GM12878 (cell line): Measurements from ENCODE around the gene MRPL34. TPM values are rescaled to one million over a fixed set of nuclear protein-coding genes. Genes with fewer than 3 reads are reported as not detected.

ENCODE experiments used
- ATAC-seq: fragments of 200-7000 bp; cut with Tn5 transposase; 3 replicates; pipeline ENCODE4 v1.9.1; 2020; ENCODE audit warnings: mild to moderate bottlenecking, moderate library complexity
- BruUV-seq: library from RNA; stranded (reverse); fragments of 400-500 nt; replicated peaks from 2 replicates; lab custom pipeline; 2021; lab: Mats Ljungman, UMichigan
- CTCF ChIA-PET: fragments of 300-600 bp; sonication (Branson Sonifier 250); formaldehyde crosslinking; extraction: SDS; loops from one replicate; lab custom pipeline; 2021; ENCODE audit warnings: inconsistent platforms; lab: Yijun Ruan, JAX
- POLR2A ChIA-PET: fragments of 350-600 bp; formaldehyde crosslinking; extraction: SDS; loops from one replicate; lab custom pipeline; 2021; ENCODE audit warnings: inconsistent platforms; lab: Charles Lee
- RAD21 ChIA-PET: fragments of 300-600 bp; sonication (Branson Sonifier 250); formaldehyde crosslinking; loops from one replicate; lab custom pipeline; 2023; ENCODE audit warnings: antibody characterized with exemption; ENCODE audit not compliant: unreplicated experiment; lab: Charles Lee
- SMC1A ChIA-PET: fragments of 300-600 bp; sonication (Branson Sonifier 250); formaldehyde crosslinking; loops from one replicate; lab custom pipeline; 2023; ENCODE audit not compliant: unreplicated experiment, uncharacterized antibody; lab: Charles Lee
- DNase-seq: peaks from one replicate; pipeline ENCODE4 v3.0.0-alpha.2; 2011; ENCODE audit warnings: low read depth, low spot score
- FAIRE-seq: peaks from 3 replicates; lab custom pipeline; 2011; peaks lifted over from hg19 to GRCh38; lab: Jason Lieb, UNC
- H2AFZ ChIP-seq: 2 replicates; pipeline ENCODE4 v1.6.0; 2011; ENCODE audit warnings: low read depth, low read length, control low read depth; ENCODE audit not compliant: control insufficient read depth
- H3K27ac ChIP-seq: 2 replicates; pipeline ENCODE4 v1.5.1; 2011; ENCODE audit warnings: control low read depth; ENCODE audit not compliant: control insufficient read depth, insufficient read depth
- H3K27me3 ChIP-seq, 2 experiments: replicated peaks in 1 of 2; 2 replicates each; pipeline versions ENCODE4 v1.6.0 to v1.6.1; 2011; ENCODE audit warnings: low read length in 1 of 2; ENCODE audit not compliant: control insufficient read depth in 2 of 2, insufficient read depth in 2 of 2
- H3K36me3 ChIP-seq, 2 experiments: 2 replicates each; pipeline ENCODE4 v1.5.1; 2011; ENCODE audit warnings: low read length in 1 of 2; ENCODE audit not compliant: control insufficient read depth in 2 of 2, insufficient read depth in 2 of 2
- H3K4me1 ChIP-seq: 2 replicates; pipeline ENCODE4 v1.6.1; 2011; ENCODE audit warnings: mild to moderate bottlenecking, low read length, moderate library complexity, mixed read lengths; ENCODE audit not compliant: control insufficient read depth, insufficient read depth
- H3K4me2 ChIP-seq: 2 replicates; pipeline ENCODE4 v1.6.0; 2011; ENCODE audit warnings: control low read depth; ENCODE audit not compliant: control insufficient read depth, insufficient read depth
- H3K4me3 ChIP-seq: fragments of 200-600 bp; sonication (generic); 2 replicates; pipeline ENCODE4 v1.5.1; 2016
- H3K79me2 ChIP-seq: 2 replicates; pipeline ENCODE4 v1.6.0; 2011; ENCODE audit warnings: low read length; ENCODE audit not compliant: control insufficient read depth, insufficient read depth
- H3K9ac ChIP-seq: 2 replicates; pipeline ENCODE4 v1.8.0; 2011; ENCODE audit warnings: low read length, control low read depth, mixed read lengths; ENCODE audit not compliant: control insufficient read depth, insufficient read depth
- H3K9me3 ChIP-seq: replicated peaks from 3 replicates; pipeline ENCODE4 v1.5.1; 2011; ENCODE audit warnings: mild to moderate bottlenecking, low read length; ENCODE audit not compliant: control insufficient read depth, insufficient read depth
- H4K20me1 ChIP-seq: 2 replicates; pipeline ENCODE4 v1.6.0; 2011; ENCODE audit not compliant: control insufficient read depth, insufficient read depth
- BACH1 ChIP-seq: fragments of 450-650 bp; IDR thresholded peaks from 2 replicates; pipeline ENCODE4 v1.6.1; 2017; ENCODE audit warnings: mild to moderate bottlenecking, borderline replicate concordance
- EP300 ChIP-seq, 2 experiments: fragments of 150-350 bp in 1 of 2; IDR thresholded peaks; 2 replicates each; pipeline ENCODE4 v1.6.1; 2011 to 2012; ENCODE audit warnings: low read depth in 2 of 2, low read length in 2 of 2, borderline replicate concordance in 1 of 2, improper control_type of control experiment in 1 of 2, inconsistent platforms in 1 of 2; ENCODE audit not compliant: control insufficient read depth in 1 of 2
- IKZF2 ChIP-seq, 2 experiments: fragments of 450-650 bp; IDR thresholded peaks; 2 replicates each; pipeline ENCODE4 v1.6.1; 2017; ENCODE audit warnings: mild to moderate bottlenecking in 2 of 2, moderate library complexity in 2 of 2
- LARP7 ChIP-seq: fragments of 450-650 bp; IDR thresholded peaks from 2 replicates; pipeline ENCODE4 v1.6.1; 2017; ENCODE audit warnings: mild to moderate bottlenecking
- SIX5 ChIP-seq: IDR thresholded peaks from 2 replicates; pipeline ENCODE4 v1.6.1; 2011; ENCODE audit warnings: mild to moderate bottlenecking, low read depth, low read length, moderate library complexity; ENCODE audit not compliant: severe bottlenecking
- SMARCA5 ChIP-seq: fragments of 450-650 bp; IDR thresholded peaks from 2 replicates; pipeline ENCODE4 v1.6.1; 2017; ENCODE audit warnings: mild to moderate bottlenecking
- ZNF687 ChIP-seq: fragments of 450-650 bp; IDR thresholded peaks from 2 replicates; pipeline ENCODE4 v1.6.1; 2017; ENCODE audit warnings: mild to moderate bottlenecking, moderate library complexity
- WGBS: methylation state at CpG from one replicate; pipeline ENCODE4 v1.1.6; 2016; ENCODE audit warnings: low lambda C conversion rate; ENCODE audit not compliant: insufficient replicate concordance, insufficient coverage; ENCODE audit errors: missing lambda C conversion rate; 5-methylcytosine and 5-hydroxymethylcytosine counted together
- in situ Hi-C: fragments of 300-500 bp; cut with MboI; formaldehyde crosslinking; loops from 9 replicates; pipeline ENCODE4 v1.14.3; 2018; ENCODE audit warnings: mixed read lengths
- intact Hi-C: fragments of 100-400 bp; cut with micrococcal nuclease; formaldehyde crosslinking; loops from one replicate; pipeline ENCODE4 v1.14.2; 2022; ENCODE audit not compliant: unreplicated experiment
- polyA plus RNA-seq, 11 experiments: library from polyadenylated mRNA; depleted of rRNA in 4 of 11; unstranded in 6 of 11; stranded (reverse) in 5 of 11; fragments of >200 nt; fragmentation: Nextera tagmentation in 4 of 11; fragmentation: Illumina TruSeq in 1 of 11; extraction: Ambion mirVana in 4 of 11; extraction: Trizol in 1 of 11; gene quantifications; 1 replicate in 1 of 11; 2 replicates in 10 of 11; pipeline versions ENCODE4 v1.2.1 to v1.2.3, GENCODE V29; 2011 to 2016; ENCODE audit warnings: inconsistent platforms in 2 of 11, missing spikeins in 2 of 11, low read depth in 1 of 11
- total RNA-seq, 4 experiments: library from RNA; depleted of rRNA in 3 of 4; stranded (reverse); fragments of >200 nt in 3 of 4; fragmentation: Illumina TruSeq in 1 of 4; extraction: Trizol in 1 of 4; gene quantifications; 2 replicates each; pipeline versions ENCODE4 v1.2.1 to v1.2.3, GENCODE V29; 2013 to 2021
- TF ChIP-seq, protein P1 (sequence below): IDR thresholded peaks from 2 replicates; pipeline ENCODE4 v1.6.1; 2011; ENCODE audit warnings: mild to moderate bottlenecking, low read depth, low read length, moderate library complexity; ENCODE audit not compliant: insufficient replicate concordance
- TF ChIP-seq, protein P2 (sequence below): fragments of 450-650 bp; IDR thresholded peaks from 2 replicates; pipeline ENCODE4 v1.6.1; 2018; ENCODE audit warnings: borderline replicate concordance, mild to moderate bottlenecking; ENCODE audit not compliant: partially characterized antibody

The MRPL34 gene
- total and polyA plus RNA-seq, 10 of the 15 experiments (the other 5 are each of a cell fraction or from before 2014, with no cell fraction given) = 8.6 to 198 (median 78.6) TPM

DNA sequence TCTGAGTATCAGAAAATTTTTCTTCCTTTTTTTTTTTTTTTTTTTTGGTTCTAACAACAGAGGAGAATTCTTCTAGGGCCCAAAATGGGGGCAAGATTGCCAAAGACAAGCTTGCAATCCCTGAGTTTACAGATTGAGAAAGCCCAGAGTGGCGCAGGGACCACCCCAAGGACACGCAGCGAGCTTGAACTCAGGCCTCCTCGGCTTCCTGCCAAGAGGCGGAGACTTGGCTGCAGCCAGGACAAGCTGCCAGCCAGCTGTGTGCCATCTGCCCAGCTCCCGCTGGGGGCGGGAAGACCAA is 506 bp upstream of the MRPL34 start:
- ChIA-PET SMC1A (interaction anchor here (0.8 to 2.1 kb wide), 8 partner anchors 11 to 147 kb away, joined by 3 to 8 read pairs (median 4); partner anchors contain the start of genes ANO8 and MVB12A), RAD21 (interaction anchor here (0.5 to 1.3 kb wide), 13 partner anchors 8 to 537 kb away, joined by 3 to 14 read pairs (median 4); partner anchors contain the start of genes ANO8, BABAM1 and MVB12A), POLR2A (interaction anchor here (0.6 to 2.9 kb wide), 19 partner anchors 12 to 1248 kb away, joined by 3 to 12 read pairs (median 4); partner anchors contain the start of genes ANO8 and BST2), CTCF (interaction anchor here (0.7 to 5.0 kb wide), 16 partner anchors 8 to 179 kb away, joined by 3 to 43 read pairs (median 4); partner anchors contain the start of genes ANO8, BABAM1 and BST2)
- ATAC-seq (no peak), FAIRE-seq (no peak), DNase-seq (no peak)
- Histone ChIP-seq H3K4me2 (peak overlapping the region; percentile 88), H3K27me3 (no peaks in the 10 kb centered on the region), H2AFZ (peak overlapping the region; percentile 98), H3K4me3 (peak overlapping the region; percentile 83; the same call in 1 of the 2 replicates), H3K36me3 (no peaks in the 10 kb centered on the region), H3K9me3 (no peaks in the 10 kb centered on the region), H4K20me1 (peaks cover under 1% of the 10 kb centered on the region; the same call in 1 of the 2 replicates), H3K9ac (peak overlapping the region; percentile 4; the same call in 1 of the 2 replicates), H3K79me2 (peaks cover 19% of the 10 kb centered on the region), H3K27ac (peak overlapping the region; percentile 84; the same call in 1 of the 2 replicates), H3K4me1 (peaks cover 17% of the 10 kb centered on the region)
- intact Hi-C loops = loop anchor here (10.0 kb wide), 1 partner anchor 410 kb away; no protein-coding TSS in a partner anchor
- BruUV-seq = no TSS peak
- TF ChIP-seq, protein P1, sequence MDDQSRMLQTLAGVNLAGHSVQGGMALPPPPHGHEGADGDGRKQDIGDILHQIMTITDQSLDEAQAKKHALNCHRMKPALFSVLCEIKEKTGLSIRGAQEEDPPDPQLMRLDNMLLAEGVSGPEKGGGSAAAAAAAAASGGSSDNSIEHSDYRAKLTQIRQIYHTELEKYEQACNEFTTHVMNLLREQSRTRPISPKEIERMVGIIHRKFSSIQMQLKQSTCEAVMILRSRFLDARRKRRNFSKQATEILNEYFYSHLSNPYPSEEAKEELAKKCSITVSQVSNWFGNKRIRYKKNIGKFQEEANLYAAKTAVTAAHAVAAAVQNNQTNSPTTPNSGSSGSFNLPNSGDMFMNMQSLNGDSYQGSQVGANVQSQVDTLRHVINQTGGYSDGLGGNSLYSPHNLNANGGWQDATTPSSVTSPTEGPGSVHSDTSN = peak; percentile 75
- TF ChIP-seq SMARCA5 (peak; percentile 96), SIX5 (no peak), IKZF2 (IDR thresholded peaks at IDR 0.05) (peak; percentile 48 to 78; a peak in 2 of 4 replicates), BACH1 (0 out of 2 replicates have a peak, but pooled peaks have one; percentile 26), ZNF687 (peak; percentile 40; the same call in 1 of the 2 replicates), EP300 (IDR thresholded peaks at IDR 0.05; ENCODE audit: borderline replicate concordance in 1 of 2, control insufficient read depth in 1 of 2, low read depth in 2 of 2, low read length in 2 of 2) (0 out of 4 replicates have a peak, but pooled peaks of 1 of the 2 experiments have one; percentile 59), LARP7 (0 out of 2 replicates have a peak, but pooled peaks have one; percentile 76)
- TF ChIP-seq, protein P2, sequence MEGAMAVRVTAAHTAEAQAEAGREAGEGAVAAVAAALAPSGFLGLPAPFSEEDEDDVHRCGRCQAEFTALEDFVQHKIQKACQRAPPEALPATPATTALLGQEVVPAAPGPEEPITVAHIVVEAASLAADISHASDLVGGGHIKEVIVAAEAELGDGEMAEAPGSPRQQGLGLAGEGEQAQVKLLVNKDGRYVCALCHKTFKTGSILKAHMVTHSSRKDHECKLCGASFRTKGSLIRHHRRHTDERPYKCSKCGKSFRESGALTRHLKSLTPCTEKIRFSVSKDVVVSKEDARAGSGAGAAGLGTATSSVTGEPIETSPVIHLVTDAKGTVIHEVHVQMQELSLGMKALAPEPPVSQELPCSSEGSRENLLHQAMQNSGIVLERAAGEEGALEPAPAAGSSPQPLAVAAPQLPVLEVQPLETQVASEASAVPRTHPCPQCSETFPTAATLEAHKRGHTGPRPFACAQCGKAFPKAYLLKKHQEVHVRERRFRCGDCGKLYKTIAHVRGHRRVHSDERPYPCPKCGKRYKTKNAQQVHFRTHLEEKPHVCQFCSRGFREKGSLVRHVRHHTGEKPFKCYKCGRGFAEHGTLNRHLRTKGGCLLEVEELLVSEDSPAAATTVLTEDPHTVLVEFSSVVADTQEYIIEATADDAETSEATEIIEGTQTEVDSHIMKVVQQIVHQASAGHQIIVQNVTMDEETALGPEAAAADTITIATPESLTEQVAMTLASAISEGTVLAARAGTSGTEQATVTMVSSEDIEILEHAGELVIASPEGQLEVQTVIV = no peak
- 2% methylated on average over 6 of the region's 7 CpGs for WGBS
- in situ Hi-C loops = no loop called here
